Cardiac fibroblast (primary cell): Measurements from ENCODE around the gene TMCO4.

Experiments
- DNase-seq, 2 donors: peaks; one replicate each; pipeline versions ENCODE4 v3.0.0 to v3.0.0-alpha.2; 2010; ENCODE audit warnings: low read depth in 2 of 2
- H3K4me3 ChIP-seq, 2 donors: replicated peaks in 1 of 2; 1 replicate in 1 of 2; 2 replicates in 1 of 2; pipeline ENCODE4 v1.5.1; 2011; ENCODE audit warnings: low read depth in 2 of 2, low read length in 2 of 2, mild to moderate bottlenecking in 2 of 2, moderate library complexity in 1 of 2
- TF ChIP-seq, protein P1 (sequence below): IDR thresholded peaks from one replicate; pipeline ENCODE4 v1.5.1; 2011; ENCODE audit warnings: low read depth, mild to moderate bottlenecking, low read length, inconsistent platforms

Gene TMCO4

GRCh38 chr1:19654386-19654785, 145.3 kb downstream of the TMCO4 start:
- TF ChIP-seq, protein P1, sequence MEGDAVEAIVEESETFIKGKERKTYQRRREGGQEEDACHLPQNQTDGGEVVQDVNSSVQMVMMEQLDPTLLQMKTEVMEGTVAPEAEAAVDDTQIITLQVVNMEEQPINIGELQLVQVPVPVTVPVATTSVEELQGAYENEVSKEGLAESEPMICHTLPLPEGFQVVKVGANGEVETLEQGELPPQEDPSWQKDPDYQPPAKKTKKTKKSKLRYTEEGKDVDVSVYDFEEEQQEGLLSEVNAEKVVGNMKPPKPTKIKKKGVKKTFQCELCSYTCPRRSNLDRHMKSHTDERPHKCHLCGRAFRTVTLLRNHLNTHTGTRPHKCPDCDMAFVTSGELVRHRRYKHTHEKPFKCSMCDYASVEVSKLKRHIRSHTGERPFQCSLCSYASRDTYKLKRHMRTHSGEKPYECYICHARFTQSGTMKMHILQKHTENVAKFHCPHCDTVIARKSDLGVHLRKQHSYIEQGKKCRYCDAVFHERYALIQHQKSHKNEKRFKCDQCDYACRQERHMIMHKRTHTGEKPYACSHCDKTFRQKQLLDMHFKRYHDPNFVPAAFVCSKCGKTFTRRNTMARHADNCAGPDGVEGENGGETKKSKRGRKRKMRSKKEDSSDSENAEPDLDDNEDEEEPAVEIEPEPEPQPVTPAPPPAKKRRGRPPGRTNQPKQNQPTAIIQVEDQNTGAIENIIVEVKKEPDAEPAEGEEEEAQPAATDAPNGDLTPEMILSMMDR: no peak
- H3K4me3 ChIP-seq: no peak overlapping the region
- peak in 1 of 2 donors; percentile 44 for DNase-seq

DNA sequence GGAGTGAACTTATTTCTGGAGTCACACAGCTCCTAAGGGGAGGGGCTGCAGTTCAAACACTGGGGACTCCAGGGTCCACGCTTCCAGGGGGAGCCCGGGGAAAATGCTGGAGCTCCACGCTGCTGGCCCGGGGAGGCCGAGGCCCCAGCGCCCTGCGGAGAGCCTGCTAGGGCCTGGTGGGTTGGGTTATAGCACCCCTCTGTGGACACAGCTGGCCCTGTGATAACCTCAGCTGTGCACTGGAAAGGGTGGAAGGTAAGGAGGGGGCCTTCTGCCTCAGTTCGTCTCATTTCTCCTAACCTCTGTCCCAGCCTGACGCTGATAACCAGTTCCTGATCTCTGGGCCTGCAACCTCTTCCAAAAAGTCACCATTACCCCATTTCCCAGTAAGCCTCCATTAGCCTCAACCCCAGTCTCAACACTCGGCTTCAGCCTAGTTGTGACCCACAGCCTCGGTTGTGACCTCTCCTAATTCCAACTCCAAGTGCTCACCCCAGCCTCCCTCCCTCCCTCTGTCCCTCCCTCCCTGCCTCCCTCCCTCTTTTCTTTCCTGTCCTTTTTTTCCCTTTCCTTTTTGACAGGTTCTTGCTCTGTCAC, 148.5 kb downstream of the TMCO4 start:
- H3K4me3 ChIP-seq: no peak overlapping the region
- DNase-seq: peak; percentile 68 to 70
- TF ChIP-seq, protein P1: peak; percentile 80

DNA sequence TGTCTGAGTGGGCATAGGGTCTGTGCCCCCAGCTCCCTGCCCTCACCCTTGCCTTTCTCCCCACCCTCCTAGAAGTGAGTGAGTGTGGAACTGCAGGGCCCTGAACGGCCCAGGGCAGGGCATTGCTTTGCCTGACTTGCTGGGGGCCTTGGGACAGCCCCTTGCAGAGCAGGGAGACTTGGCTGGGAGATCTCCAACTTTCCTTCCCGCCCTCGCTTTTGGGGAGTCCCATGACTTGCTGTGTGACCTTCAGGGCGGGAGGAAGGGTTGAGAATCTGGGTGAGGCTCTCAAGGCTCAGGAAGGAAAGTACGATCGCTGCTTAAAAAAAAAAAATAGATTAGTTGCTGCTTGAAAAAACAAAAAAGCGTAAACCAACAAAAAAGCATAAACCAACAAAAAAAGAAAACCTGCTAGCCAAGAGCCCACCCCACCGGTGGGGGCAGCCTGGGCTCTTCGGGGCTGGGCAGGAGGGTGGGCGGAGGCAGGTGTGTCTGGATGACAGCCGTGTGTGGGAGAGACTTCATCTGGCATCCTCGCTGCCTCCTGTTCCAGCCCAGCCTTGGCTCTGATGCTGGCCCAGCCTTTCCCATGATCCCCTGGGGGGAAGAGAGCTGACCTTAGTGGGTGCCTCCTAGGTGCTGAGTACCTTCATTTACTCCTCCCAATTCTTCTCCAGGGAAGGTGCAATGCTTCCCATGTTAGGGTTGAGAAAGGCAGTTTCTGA, 149.1 kb downstream of the TMCO4 start:
- DNase-seq: peak in 1 of 2 donors; percentile 35
- TF ChIP-seq, protein P1: no peak
- H3K4me3 ChIP-seq: no peak overlapping the region

DNA sequence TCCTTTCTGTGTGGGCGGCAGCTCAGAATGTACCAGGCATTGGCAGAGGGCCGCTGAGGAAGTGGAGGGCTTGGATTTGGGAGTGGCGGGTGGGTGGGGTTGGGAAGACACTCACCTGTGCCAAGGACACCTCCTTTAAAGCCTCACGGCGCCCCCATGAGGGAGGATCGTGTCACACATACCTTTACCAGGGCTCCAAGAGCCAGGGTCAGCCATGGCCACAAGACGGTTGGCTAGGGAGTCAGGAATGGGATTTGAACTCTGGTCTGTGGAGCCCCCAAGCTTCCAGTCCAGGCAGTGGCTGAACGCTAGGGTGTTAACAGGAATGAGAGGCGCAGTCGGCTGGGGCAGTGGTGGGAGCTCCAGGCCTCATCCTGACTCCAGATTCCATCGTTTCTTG, 151.0 kb downstream of the TMCO4 start:
- H3K4me3 ChIP-seq: no peak overlapping the region
- TF ChIP-seq, protein P1: peak; percentile 11
- DNase-seq: peak; percentile 41 to 52

- TF ChIP-seq, protein P1: no peak
- H3K4me3 ChIP-seq: no peak overlapping the region
- no peak for DNase-seq
Observed at GRCh38 chr1:19648239-19648638, 151.5 kb downstream of the TMCO4 start.

DNA sequence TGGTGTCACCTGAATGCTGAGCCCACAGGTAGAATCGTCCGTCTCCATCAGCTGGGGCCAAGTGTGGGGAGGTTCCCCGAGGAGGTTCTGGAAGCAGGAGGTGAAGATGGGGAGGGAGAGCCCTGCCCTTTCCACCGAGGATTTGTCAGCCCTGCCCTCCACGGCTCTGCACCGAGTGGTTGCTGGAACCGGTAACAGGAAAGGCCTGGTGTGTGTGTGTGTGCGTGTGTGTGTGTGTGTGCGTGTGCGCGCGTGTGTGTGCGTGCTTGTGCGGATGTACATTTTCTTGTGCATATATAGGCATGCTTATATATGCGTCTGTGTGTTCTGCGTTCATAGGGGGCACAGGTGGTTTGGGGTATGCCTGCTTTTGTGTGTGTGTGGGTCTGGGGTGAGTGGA, 152.1 kb downstream of the TMCO4 start:
- H3K4me3 ChIP-seq: no peak overlapping the region
- peak in 1 of 2 donors; percentile 21 for DNase-seq

More for the DNA sequence above, 152.1 kb downstream of the TMCO4 start:
- TF ChIP-seq, protein P1: no peak
